Measurements from ENCODE around the gene LHPP. TPM values are rescaled to one million over a fixed set of nuclear protein-coding genes. Genes with fewer than 3 reads are reported as not detected.

Gene LHPP
- total RNA-seq, 1 donor from 2014 or later = 15.3 TPM

DNA sequence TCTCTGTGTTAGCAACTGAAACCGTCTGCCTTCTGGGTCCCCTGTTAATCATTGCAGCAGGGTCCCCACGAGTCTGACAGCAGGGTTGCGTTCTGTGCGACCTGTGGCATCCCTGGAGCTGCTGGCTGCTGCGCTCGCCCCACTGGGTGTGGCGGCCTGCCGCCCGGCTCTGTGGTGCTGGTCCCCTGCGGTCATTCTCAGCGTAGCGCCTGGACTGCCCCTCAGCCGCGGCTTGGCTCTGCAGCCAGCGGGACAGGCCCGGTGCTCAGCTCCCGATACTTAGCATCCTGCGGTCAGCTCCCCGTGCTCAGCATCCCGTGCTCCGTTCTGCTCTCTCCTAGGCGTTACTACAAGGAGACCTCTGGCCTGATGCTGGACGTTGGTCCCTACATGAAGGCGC, 35.0 kb downstream of the LHPP start:
- Mint-ChIP-seq H3K4me3 (ENCODE audit: unreplicated experiment) (no peak overlapping the region), H3K4me1 (ENCODE audit: low read depth) (no peaks in the 10 kb centered on the region), H3K9me3 (ENCODE audit: low read depth) (peaks cover 8% of the 10 kb centered on the region), H3K36me3 (ENCODE audit: low read depth) (peaks cover 12% of the 10 kb centered on the region), H3K27ac (ENCODE audit: unreplicated experiment) (no peak overlapping the region), H3K27me3 (ENCODE audit: low read depth) (no peaks in the 10 kb centered on the region)
- no peak for DNase-seq (ENCODE audit: low spot score)
- TF ChIP-seq, protein P1, sequence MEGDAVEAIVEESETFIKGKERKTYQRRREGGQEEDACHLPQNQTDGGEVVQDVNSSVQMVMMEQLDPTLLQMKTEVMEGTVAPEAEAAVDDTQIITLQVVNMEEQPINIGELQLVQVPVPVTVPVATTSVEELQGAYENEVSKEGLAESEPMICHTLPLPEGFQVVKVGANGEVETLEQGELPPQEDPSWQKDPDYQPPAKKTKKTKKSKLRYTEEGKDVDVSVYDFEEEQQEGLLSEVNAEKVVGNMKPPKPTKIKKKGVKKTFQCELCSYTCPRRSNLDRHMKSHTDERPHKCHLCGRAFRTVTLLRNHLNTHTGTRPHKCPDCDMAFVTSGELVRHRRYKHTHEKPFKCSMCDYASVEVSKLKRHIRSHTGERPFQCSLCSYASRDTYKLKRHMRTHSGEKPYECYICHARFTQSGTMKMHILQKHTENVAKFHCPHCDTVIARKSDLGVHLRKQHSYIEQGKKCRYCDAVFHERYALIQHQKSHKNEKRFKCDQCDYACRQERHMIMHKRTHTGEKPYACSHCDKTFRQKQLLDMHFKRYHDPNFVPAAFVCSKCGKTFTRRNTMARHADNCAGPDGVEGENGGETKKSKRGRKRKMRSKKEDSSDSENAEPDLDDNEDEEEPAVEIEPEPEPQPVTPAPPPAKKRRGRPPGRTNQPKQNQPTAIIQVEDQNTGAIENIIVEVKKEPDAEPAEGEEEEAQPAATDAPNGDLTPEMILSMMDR (IDR thresholded peaks at IDR 0.05) = no peak

DNA sequence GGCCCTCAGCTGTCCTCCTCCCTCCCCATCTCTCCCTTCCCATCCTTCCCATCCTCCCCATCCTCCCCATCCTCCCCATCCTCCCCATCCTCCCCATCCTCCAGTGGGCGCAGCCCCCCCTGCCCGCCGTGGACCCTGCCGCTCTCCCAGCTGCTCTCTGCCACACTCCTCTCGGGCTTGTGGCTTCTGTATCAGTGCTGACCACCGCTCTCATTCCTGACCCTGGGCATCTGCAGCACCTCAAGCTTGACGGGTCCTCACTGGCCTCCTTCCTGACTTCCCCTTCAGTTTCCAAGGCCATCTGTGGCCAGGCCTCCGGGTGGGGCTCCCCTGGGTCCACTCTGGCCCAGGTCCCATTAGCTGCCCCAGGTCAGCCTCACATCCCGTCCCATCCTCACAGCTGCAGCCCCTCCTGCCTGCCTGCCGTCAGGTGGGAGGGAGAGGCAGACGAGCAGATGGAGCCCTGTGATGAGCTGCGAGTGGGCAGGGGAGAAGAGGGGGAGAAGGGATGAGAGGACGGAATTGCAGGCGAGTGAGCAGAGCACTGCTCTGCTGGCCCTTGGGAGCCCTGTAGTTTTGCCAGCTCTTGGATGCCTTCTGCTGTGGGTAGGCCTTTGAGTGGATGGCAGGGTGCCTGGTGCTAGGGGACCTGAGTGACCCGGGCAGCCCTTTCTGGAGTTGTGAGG, 35.7 kb downstream of the LHPP start:
- H3K4me1 Mint-ChIP-seq (ENCODE audit: low read depth) = no peaks in the 10 kb centered on the region
- no peaks in the 10 kb centered on the region for H3K27me3 Mint-ChIP-seq (ENCODE audit: low read depth)
- no peak overlapping the region for H3K4me3 Mint-ChIP-seq (ENCODE audit: unreplicated experiment)
- peaks cover 8% of the 10 kb centered on the region for H3K9me3 Mint-ChIP-seq (ENCODE audit: low read depth)
- TF ChIP-seq, protein P1 (IDR thresholded peaks at IDR 0.05) = no peak
- DNase-seq (ENCODE audit: low spot score) = no peak
- peaks cover 15% of the 10 kb centered on the region for H3K36me3 Mint-ChIP-seq (ENCODE audit: low read depth)
- H3K27ac Mint-ChIP-seq (ENCODE audit: unreplicated experiment) = no peak overlapping the region

DNA sequence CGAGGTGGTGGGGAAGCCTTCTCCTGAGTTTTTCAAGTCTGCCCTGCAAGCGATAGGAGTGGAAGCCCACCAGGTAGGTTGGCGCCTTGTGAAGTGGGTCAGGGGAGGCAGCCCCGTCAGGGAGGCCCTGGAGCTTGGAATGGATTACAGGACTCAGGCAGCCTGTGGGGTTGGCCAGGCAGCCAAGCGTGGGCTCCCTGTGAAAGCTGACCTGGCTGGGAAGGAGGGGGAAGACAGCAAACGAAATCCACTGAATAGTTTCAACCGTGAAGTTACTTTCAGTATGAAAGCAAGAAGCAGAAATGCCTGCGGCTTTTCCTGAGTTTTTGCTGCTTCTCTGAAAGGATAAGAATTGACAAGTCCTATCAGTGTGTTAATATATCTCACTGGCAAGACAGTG, 36.4 kb downstream of the LHPP start:
- Mint-ChIP-seq H3K36me3 (ENCODE audit: low read depth) (peaks cover 15% of the 10 kb centered on the region), H3K4me3 (ENCODE audit: unreplicated experiment) (no peak overlapping the region), H3K27ac (ENCODE audit: unreplicated experiment) (no peak overlapping the region), H3K27me3 (ENCODE audit: low read depth) (no peaks in the 10 kb centered on the region), H3K9me3 (ENCODE audit: low read depth) (peaks cover 8% of the 10 kb centered on the region), H3K4me1 (ENCODE audit: low read depth) (no peaks in the 10 kb centered on the region)
- TF ChIP-seq, protein P1 (IDR thresholded peaks at IDR 0.05) = no peak
- no peak for DNase-seq (ENCODE audit: low spot score)

DNA sequence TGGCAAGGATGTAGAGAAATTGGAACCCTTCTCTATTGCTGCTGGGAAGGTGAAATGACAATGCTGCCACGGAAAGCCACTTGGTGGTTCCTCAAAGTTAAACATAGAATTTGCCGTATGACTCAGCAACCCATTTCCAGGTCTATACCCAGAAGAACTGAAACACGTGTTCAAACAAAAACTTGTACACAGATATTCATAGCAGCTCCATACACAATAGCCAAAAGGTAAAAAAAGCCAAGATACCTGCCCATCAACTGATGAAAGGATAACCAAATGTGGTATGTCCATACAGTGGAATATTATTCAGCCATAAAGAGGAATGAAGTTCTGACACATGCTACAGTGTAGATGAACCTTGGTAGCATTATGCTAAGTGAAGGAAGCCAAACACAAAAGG, 39.1 kb downstream of the LHPP start:
- no peak for DNase-seq (ENCODE audit: low spot score)
- TF ChIP-seq, protein P1 (IDR thresholded peaks at IDR 0.05) = no peak
- Mint-ChIP-seq H3K9me3 (ENCODE audit: low read depth) (peaks cover 8% of the 10 kb centered on the region), H3K4me1 (ENCODE audit: low read depth) (no peaks in the 10 kb centered on the region), H3K27ac (ENCODE audit: unreplicated experiment) (no peak overlapping the region), H3K36me3 (ENCODE audit: low read depth) (peaks cover 14% of the 10 kb centered on the region), H3K27me3 (ENCODE audit: low read depth) (no peaks in the 10 kb centered on the region), H3K4me3 (ENCODE audit: unreplicated experiment) (no peak overlapping the region)

DNA sequence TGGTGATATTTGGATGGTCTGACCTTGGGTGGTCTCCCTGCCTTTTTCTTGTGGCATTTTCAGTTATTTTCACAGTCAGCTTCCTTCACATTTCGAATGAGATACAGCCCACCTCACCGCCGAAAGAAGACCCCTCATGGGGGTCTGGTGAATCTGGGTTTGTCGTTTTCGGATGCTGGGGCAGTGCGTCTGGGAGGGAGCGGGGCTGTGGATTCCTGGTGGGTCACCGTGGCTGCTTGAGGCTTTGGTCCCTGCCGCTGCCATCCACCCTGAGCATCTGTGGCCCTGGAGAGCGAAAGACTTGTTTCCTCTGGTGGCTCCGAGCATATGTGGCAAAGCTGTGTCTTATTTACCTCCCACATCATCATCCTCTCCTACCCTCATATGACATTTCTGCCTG, 43.1 kb downstream of the LHPP start:
- H3K9me3 Mint-ChIP-seq (ENCODE audit: low read depth) = peaks cover 8% of the 10 kb centered on the region
- peaks cover 13% of the 10 kb centered on the region for H3K36me3 Mint-ChIP-seq (ENCODE audit: low read depth)
- TF ChIP-seq, protein P1 (IDR thresholded peaks at IDR 0.05) = no peak
- no peak overlapping the region for H3K27ac Mint-ChIP-seq (ENCODE audit: unreplicated experiment)
- no peaks in the 10 kb centered on the region for H3K27me3 Mint-ChIP-seq (ENCODE audit: low read depth)
- H3K4me1 Mint-ChIP-seq (ENCODE audit: low read depth) = no peaks in the 10 kb centered on the region
- DNase-seq (ENCODE audit: low spot score) = no peak
- no peak overlapping the region for H3K4me3 Mint-ChIP-seq (ENCODE audit: unreplicated experiment)
